Suppressor macrophage (primary cell): Measurements from ENCODE around the gene NDUFB2.
"Not testable (repeated sequence)": the region's sequence is repeated elsewhere in the genome, so short reads cannot be mapped to it uniquely, and the experiment has no call there.

ENCODE experiments used
- DNase-seq, 4 experiments: peaks; one replicate each; pipeline ENCODE4 v3.0.0-alpha.2; 2020 to 2022
- total RNA-seq, 17 experiments: gene quantifications; one replicate each; lab custom pipeline; 2026; ENCODE audit warnings: mixed read lengths in 6 of 17, inconsistent platforms in 3 of 17; lab: John Stamatoyannopoulos, UW

The NDUFB2 gene
- total RNA-seq, result 35.7 to 108 (median 74.8) reads per million in 17 experiments

DNA sequence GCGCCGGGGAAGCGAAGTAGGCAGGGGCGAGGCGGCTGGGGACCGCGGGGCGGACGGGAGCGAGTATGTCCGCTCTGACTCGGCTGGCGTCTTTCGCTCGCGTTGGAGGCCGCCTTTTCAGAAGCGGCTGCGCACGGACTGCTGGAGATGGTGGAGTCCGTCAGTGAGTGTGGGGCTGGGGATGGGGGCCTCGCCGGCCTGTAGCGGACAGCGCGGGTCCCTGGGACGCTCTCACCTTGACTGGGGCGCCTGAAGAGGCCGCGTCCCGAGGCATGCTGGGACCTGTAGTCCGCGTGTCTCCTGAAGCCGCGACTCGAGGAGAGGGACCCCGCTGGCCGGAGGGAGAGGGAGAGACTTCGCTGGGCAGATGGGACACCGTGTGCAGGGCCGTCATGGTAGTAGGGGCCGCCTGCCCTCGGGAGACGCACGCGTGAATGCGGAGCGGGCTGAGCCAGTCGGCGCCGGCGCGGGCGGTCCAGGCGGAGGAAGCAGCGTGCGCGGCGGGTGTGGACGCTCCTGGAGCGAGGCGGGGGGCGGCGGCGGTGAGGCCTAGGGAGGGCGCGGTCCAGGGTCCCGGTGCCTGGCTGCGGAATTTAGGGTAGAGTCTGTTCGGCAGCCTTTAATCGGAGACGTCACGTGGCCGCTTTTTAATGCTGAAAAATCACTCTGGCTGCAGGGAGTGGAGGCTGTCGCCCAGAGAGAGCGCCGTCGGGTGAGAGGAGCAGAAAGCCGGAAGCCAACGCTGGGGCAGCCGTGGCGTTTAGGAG lies at the start of gene NDUFB2:
TSS of gene NDUFB2 (plus strand) at position 29 of the 767 bp plus-strand sequence. CDS start at position 66, 37 bp downstream.
- DNase-seq, result peak; percentile 71 to 87 (median 80)

DNA sequence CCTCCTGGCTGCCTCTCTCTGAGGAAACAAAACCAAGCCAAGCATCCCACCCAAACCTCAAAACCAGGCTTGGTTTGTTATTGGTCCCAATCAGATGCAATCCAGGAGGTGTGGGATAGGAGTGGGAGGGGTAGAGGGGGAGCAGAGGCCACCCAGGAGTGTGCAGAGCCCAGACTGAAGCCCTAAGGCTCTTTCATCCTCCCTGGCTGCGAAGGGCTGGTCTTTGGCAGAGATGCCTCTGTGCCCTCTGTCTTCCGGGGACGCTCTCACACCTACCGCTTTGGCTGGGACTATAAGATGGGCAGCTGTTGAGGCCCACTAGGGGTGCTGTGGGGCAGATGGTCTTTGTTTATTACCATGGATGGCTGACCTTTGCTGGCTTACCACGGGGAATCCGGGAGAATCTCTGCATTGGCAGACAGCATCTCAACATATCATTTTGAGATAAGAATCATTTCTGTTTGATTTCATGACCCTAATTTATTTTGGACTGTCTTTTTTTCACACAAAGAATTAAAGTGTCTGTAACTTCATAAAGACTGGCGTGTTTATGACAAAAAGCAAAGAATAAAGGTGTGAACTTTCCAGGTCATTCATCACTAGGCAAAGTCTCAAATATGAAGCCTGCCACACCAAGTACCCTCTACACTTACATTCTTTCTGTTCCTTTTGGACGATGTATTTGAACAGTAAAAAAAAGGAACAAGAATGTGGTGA lies 49.4 kb upstream of the NDUFB2 start:
- DNase-seq, result peak; percentile 42 to 65 (median 55)

DNA sequence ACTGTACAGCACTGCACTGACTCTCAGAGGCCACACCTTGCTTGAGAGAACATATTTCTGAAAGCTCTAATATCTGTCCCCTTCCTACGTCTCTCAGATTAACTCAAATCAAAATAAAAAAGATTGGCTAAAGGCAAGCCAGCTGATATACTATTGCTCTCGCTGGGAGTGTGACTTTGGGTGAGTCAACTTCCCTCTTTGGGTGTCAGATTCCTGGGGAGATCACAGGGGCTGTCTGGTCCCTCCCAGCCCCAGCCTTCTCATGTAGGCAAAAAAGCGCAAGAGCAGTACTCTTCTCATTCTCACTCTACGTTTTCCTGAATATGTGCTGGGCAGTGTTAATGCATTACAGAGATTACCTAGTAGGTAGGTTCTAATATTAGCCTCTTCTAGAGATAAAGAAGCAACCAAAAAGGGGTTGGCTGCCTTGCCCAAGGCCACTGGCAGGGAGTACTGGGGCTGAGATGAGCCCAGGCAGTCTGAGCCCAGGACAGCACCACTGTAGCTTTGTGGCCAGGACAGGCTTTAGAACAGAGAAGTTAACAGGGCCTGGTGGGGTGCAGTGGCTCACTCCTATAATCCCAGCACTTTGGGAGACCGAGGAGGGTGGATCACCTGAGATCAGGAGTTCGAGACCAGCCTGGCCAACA lies 46.8 kb upstream of the NDUFB2 start:
- peak; percentile 60 to 78 (median 78) for DNase-seq

DNA sequence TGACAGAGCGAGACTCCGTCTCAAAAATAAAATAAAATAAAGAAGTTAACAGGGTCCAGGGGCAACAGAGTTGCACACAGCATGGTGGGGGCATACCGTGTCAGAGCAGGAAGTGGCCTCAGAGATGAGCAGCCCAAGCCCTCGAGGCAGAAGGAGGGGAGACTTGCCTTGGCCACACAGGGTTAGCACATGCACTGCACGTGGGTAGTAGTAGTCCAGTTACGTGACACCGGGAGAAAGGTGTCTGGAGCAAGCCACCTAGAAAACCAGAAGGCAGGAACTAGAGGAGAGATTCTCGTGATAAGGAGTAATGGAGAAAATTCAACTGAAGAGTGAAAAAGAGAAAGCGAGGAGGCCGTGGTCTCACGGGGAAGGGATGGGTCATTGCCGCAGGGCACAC lies 46.1 kb upstream of the NDUFB2 start:
- no peak for DNase-seq

DNA sequence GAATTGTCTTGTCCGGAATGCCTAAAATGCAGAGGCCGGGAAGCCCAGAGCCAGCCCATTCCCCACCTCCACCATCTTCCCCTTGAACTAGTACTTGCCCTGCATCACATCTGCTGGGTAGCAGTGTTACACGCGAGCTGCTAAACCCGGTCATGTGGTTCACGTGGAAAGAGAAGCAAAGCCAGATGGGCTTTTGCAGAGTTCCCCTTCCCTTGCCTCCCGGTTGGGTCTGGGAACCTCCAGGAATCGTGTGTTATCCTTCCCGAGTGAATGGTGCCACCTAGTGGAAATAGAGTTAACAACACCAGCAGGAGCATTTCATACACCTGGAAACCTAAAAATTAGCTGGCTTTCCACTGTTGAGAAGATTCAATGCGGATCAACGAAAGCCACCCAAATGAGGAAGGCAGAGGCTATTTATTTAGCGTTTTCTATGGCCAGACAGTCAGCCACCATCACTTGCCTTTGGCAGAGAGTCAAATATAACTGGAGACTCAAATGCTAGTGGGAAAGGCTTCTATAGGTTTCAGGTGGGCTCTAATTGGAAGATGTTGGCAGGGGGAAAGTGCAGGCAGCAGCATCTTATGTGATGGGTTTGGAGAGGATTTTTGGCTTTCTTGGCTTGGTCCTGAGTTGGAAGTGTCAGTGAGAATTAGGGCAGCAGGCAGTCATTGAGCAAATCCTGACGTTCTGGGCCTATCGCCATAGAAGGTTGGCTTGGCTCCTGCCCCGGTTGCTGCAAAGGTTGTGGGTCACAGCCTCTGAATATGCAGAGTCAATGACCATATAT lies 43.0 kb upstream of the NDUFB2 start:
- DNase-seq, result peak; percentile 75 to 88 (median 80)

DNA sequence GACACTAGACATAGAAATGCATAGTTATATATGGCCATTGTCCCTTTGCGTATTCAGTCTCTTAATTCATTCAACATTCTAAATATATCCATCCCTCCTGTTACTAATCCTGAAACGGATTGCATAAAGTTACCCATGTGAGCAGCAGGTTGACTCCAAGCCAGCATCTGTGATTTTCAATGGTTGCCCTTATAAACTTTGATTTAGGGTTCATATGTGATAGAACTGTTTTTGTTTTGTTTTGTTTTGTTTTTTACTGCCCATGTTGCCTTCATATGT lies 42.5 kb upstream of the NDUFB2 start:
- no peak for DNase-seq

DNA sequence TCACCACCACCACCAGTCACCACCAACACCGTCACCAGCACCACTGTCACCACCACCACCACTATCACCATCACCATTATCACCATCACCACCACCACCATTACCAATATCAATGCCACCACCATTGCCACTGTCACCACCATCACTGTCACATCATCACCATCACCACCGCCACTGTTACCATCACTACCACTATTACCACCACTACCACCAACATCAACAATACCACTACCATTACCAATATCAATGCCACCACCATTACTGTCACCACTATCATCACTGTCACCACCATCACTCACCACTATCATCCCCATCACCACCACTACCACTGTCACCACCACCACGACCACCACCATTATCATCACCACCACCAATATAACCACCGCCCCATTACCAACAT lies 41.8 kb upstream of the NDUFB2 start:
- DNase-seq, result no peak

DNA sequence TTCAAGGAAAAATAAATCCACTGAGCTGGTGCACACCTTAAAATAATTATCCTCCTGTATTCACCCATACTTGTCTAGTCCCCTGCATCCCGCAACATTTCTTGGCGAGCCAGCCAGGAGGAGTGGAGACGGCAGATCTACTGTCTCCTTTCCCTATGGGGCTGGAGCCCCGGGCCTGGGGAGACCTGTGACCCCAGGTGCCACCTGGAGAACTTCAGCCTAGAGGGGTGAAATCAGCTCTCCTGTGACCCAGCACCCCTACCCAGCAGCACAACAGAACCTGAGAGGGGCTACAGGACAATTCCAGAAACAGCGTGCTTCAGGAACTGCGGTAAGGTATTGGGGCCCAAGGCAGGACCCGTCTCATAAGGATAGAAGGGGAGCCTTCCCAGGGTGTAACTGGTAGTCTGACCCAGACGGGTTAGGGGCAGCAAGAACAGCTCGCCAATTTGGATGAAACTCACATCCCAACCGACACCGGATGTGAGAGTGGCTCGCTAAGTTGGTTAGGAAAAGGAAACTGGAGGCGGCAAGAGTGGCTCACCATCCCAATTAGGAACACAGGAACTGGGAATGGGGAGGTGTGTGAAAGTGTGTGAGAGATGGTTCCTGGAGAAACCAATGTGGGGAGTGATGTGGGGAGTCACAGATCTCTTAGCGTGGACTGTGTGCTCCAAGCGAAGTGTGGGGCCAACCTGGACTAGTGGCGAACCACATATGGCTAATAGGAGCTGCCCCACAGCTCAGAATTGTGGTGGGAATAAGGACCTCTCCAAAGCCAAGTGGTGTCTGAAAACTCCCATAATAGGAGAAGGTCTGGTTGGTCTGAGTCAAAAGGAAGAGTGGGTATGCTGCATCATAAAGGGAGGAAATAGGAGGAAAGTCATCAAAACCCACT lies 40.7 kb upstream of the NDUFB2 start:
- peak in 1 of 4 experiments; percentile 24 for DNase-seq

DNA sequence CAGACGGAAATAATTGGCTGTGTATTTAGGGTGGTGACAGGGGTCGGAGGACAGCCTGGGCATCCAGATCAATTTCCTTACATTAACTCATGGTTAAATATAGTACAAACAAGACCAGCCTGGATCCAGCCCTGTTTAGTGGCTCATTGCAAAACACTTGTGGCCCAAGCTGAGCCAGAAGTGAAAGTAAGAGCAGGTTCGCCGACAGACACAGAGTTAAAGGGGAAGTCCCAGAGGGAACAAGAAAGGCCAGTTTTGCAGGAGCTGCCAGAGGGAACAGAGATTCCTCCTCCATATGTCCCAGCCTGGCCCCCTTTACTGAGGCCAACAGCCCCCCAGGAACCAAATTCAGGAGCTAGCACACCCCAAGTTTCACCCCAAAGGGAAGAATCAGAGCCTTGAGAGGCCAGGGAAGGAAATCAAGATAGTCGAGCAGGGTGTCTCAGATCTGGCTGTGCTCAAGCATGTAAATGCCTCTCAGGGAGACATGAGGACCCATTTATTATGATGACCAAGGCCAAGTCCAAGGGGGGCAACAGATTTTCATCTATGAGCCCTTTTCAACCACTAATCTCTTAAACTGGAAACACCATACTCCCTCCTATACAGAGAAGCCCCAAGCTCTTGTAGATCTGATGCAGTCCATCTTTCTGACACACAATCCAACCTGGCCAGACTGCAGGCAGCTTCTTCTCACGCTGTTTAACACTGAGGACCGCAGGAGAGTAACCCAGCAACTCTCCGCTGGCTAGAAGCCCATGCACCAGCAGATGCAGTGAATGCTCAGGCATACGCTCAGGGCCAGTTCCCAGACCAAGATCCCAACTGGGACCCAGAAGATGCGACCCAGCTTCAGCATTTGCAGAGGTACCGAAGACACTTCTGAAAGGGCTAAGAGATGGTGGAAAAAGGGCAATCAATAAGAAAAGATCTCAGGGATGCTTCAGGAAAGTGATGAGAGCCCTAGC lies 39.7 kb upstream of the NDUFB2 start:
- peak; percentile 84 to 93 (median 90) for DNase-seq

DNA sequence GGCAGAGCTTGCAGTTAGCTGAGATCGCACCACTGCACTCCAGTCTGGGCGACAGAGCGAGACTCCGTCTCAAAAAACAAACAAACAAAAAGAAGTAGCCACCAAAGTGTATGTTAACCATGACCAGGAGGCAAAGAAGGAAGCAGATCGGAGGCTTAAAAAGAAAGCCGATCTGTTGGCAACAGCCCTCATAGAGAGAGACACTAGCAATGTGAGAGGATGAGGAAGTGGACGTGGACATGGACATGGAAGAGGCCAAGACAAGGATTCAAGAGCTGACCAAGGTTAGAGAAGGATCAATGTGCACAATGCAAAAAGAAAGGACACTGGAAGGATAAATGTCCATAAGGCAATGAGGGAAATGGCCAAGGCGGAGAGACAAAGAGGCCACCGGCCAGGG lies 38.6 kb upstream of the NDUFB2 start:
- peak; percentile 28 to 69 (median 54) for DNase-seq

DNA sequence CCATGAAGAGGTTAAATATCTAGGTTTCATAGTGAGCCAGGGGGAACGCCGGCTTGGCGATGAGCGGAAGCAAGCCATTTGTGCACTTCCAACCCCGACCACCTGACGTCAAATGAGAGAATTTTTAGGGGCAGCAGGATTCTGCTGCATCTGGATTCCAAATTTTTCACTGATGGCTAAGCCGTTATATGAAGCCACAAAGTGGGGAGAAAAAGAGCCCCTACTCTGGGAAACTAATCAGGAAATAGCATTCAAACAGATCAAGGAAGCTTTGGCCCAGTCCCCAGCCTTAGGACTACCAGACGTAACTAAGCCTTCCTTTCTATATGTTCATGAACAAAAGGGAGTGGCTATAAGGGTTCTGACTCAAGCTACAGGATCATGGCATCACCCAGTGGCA lies 36.7 kb upstream of the NDUFB2 start:
- DNase-seq, result no peak

DNA sequence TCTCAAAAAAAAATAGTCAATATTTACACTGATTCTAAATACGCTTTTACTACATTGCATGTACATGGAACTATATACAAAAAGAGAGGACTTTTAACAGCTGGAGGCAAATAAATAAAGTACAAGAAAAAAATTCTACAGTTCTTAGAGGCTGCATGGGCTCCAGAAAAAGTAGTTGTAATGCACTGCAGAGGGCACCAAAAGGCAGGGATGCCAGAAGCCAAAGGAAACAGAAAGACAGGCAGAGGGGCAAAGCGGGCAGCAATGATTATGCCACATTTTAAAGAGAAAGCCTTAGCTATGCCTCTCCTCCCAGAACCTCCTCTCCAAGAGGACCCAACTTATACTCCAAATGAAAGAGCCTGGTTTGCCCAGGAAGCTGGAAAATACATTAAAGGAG lies 35.4 kb upstream of the NDUFB2 start:
- no peak for DNase-seq

DNA sequence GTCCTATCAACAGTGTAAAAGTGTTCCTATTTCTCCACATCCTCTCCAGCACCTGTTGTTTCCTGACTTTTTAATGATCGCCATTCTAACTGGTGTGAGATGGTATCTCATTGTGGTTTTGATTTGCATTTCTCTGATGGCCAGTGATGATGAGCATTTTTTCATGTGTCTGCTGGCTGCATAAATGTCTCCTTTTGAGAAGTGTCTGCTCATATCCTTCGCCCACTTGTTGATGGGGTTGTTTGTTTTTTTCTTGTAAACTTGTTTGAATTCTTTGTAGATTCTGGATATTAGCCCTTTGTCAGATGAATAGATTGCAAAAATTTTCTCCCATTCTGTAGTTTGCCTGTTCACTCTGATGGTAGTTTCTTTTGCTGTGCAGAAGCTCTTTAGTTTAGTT lies 33.6 kb upstream of the NDUFB2 start:
- not testable (repeated sequence) for DNase-seq

DNA sequence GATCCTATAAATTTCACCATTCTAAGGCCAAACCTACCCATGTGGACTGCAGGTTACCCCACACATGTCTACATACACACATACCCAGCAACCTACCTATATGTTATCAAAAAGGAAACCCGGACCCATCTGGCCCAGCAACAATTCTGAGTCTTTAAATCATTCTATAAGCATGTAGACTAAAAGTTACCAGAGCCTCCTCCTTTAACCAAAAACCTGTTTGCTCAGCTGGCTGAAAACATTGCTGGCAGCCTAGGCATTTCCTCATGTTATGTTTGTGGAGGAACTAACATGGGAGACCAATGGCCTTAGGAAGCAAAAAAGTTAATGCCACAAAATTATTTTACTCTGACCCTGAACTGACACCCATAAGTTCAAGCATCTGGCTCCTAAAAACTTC lies 29.0 kb upstream of the NDUFB2 start:
- DNase-seq, result no peak

DNA sequence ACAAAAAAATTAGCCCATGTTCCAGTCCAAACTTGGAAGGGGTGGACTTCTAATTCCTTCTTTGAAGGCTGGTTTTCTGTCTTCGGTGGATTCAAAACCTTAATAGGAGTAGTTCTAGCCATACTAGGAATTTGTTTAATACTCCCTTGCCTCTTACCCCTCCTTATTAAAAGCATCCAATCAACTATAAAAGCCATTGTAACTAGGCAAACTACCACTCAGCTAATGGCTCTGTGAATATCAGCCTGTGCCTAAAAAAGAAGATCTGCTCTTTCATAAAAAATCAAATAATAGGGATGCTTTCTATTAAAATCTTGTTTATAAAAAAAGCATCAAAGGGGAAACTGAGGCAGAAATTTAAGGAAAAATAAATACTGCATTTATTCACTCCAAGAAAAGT lies 27.9 kb upstream of the NDUFB2 start:
- no peak for DNase-seq

DNA sequence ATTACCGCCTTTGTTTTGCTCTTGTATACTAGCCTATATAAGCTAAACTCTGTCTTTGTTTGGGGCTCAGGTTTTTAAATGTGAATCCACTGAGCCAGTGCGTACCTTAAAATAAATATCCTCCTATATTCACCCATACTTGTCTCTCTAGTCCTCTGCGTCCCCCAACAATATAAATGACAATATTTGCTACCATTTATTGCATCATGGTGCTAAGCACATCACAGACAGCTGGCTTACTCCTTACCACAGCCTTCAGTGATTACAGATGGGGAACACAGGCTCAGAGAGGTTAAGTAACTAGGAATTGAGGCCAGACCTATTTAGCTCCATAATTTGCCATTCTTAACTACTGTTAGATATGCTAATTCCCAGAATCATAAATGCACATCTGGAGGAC lies 27.2 kb upstream of the NDUFB2 start:
- DNase-seq, result no peak

DNA sequence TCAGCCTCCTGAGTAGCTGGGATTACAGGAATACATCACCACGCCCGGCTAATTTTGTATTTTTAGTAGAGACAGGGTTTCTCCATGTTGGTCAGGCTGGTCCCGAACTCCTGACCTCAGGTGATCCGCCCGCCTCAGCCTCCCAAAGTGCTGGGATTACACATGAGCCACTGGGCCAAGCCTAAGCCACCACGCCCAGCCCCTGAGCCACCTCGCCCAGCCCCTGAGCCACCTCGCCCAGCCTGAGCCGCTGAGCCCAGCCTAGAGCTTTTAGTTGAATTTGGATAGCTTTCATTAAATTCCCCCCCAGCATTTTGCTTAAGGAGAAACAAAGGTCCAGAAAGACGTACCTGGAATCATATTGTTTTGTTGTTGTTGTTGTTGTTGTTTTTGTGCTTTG lies 26.6 kb upstream of the NDUFB2 start:
- DNase-seq, result not testable (repeated sequence)

DNA sequence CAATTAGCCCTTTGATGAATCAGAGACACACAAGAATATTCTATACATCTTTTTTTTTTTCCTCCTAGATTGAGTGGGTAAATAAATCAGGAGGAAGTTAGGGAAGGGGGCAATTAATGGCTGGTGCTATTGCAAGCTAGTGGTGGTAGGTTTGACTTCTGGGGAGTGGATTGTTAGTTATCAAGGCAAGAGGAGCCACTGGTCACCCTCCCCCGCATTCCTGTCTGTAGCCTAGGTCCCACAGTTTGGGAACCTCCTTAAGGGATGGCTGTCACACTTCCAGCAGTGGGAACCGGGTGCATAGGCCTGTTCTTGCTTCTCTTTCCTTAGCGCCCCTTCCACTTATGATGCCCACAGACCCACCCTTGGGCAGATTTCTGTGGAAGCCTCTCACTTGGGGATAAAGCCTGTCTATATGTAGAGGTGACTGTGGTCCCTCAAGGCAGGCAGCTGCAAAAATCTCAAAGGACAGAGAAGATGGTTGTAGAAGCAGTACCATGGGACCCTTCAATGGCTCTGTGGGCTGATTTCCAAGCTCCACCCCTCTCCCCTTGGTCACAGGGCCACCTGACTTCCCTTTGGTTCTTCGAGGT lies 26.1 kb upstream of the NDUFB2 start:
- no peak for DNase-seq

DNA sequence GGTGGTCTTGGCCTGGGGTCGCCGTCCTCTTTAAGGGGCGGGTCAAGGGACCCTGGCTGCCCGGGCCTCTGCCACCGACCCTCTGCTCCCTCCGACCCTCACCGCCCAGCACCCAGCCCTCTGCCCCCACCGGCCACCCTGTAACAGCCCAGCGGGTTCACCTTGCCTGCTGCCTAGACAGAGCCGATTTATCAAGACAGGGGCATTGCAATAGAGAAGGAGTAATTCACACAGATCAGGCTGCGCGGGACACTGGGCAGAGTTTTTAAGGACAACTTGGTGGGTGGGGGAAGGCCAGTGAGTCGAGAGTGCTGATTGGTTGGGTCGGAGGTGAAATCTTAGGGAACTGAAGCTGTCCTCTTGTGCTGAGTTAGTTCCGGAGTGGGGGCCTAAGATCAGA lies 24.5 kb upstream of the NDUFB2 start:
- DNase-seq, result peak; percentile 23 to 57 (median 54)
